Transverse colon (tissue), 3 donors: Measurements from ENCODE around the gene RANBP10.

Experiments used
- CTCF ChIP-seq, 5 experiments: fragments of 200-600 bp in 3 of 5; fragments of 450-650 bp in 2 of 5; sonication (generic) in 3 of 5; IDR thresholded peaks; 1 replicate in 2 of 5; 2 replicates in 3 of 5; pipeline ENCODE4 v1.5.1; 2016 to 2017; ENCODE audit warnings: antibody characterized with exemption in 5 of 5, inconsistent platforms in 3 of 5, mild to moderate bottlenecking in 2 of 5, moderate library complexity in 1 of 5
- POLR2A ChIP-seq: fragments of 450-650 bp; IDR thresholded peaks from one replicate; pipeline ENCODE4 v1.6.1; 2016; ENCODE audit warnings: antibody characterized with exemption, mild to moderate bottlenecking, moderate library complexity

GRCh38 chr16:67800338-67800926, 5.9 kb downstream of the RANBP10 start:
- TF ChIP-seq POLR2A (no peak), CTCF (IDR thresholded peaks at IDR 0.05) (no peak)
